Endothelial cell of umbilical vein (primary cell): ENCODE data around the gene DNAJC17. TPM values are rescaled to one million over a fixed set of nuclear protein-coding genes. Genes with fewer than 3 reads are reported as not detected.

Experiments used
- BruUV-seq: library from RNA; stranded (reverse); fragments of 400-500 nt; replicated peaks from 2 replicates; lab custom pipeline; 2021; lab: Mats Ljungman, UMichigan
- CTCF ChIA-PET: fragments of 300-600, 350-600 bp; sonication (Branson Sonifier 250); formaldehyde crosslinking; loops from one replicate; lab custom pipeline; 2021; ENCODE audit warnings: antibody characterized with exemption, inconsistent platforms; lab: Charles Lee
- POLR2A ChIA-PET: fragments of 300-600, 350-600 bp; sonication (Branson Sonifier 250); formaldehyde crosslinking; loops from one replicate; lab custom pipeline; 2021; ENCODE audit warnings: antibody characterized with exemption, inconsistent platforms; lab: Charles Lee
- DNase-seq: peaks from one replicate; pipeline ENCODE4 v3.0.0-alpha.2; 2011; ENCODE audit warnings: low read depth, low spot score
- FAIRE-seq: peaks from 2 replicates; lab custom pipeline; 2011; peaks lifted over from hg19 to GRCh38; lab: Jason Lieb, UNC
- H2AFZ ChIP-seq: 2 replicates; pipeline ENCODE4 v1.6.0; 2012; ENCODE audit warnings: low read depth, low read length, control low read depth, inconsistent platforms
- H3K27ac ChIP-seq: 2 replicates; pipeline ENCODE4 v1.5.1; 2011; ENCODE audit warnings: low read depth, mild to moderate bottlenecking, control low read depth, low read length, moderate library complexity; ENCODE audit not compliant: insufficient read depth
- H3K27me3 ChIP-seq, 2 experiments: 2 replicates each; pipeline versions ENCODE4 v1.6.0 to v1.6.1; 2011; ENCODE audit warnings: low read length in 2 of 2, mixed read lengths in 1 of 2; ENCODE audit not compliant: control insufficient read depth in 2 of 2, insufficient read depth in 2 of 2
- H3K36me3 ChIP-seq, 2 experiments: 2 replicates in 1 of 2; 3 replicates in 1 of 2; pipeline ENCODE4 v1.5.1; 2011; ENCODE audit warnings: low read length in 2 of 2, mild to moderate bottlenecking in 1 of 2, moderate library complexity in 1 of 2; ENCODE audit not compliant: control insufficient read depth in 2 of 2, insufficient read depth in 2 of 2; ENCODE audit errors: extremely low read depth in 1 of 2
- H3K4me1 ChIP-seq: 3 replicates; pipeline ENCODE4 v1.5.1; 2011; ENCODE audit warnings: mild to moderate bottlenecking, low read length; ENCODE audit not compliant: control insufficient read depth, insufficient read depth; ENCODE audit errors: extremely low read depth
- H3K4me2 ChIP-seq: 2 replicates; pipeline ENCODE4 v1.6.1; 2011; ENCODE audit warnings: low read length, control low read depth, mixed read lengths; ENCODE audit not compliant: insufficient read depth
- H3K4me3 ChIP-seq, 3 experiments: fragments of 200-600 bp in 1 of 3; sonication (generic), shearing (Covaris generic) in 1 of 3; replicated peaks in 1 of 3; 2 replicates each; pipeline ENCODE4 v1.5.1; 2011 to 2016; ENCODE audit warnings: control low read depth in 3 of 3, low read length in 3 of 3, mild to moderate bottlenecking in 2 of 3, inconsistent platforms in 1 of 3, low read depth in 1 of 3, moderate library complexity in 1 of 3; ENCODE audit not compliant: insufficient read depth in 1 of 3
- H3K79me2 ChIP-seq: 2 replicates; pipeline ENCODE4 v1.6.0; 2012; ENCODE audit warnings: low read length, inconsistent platforms; ENCODE audit not compliant: control insufficient read depth, insufficient read depth
- H3K9ac ChIP-seq: replicated peaks from 2 replicates; pipeline ENCODE3; 2011; ENCODE audit warnings: low read length, control low read depth; ENCODE audit not compliant: insufficient read depth; ENCODE audit errors: extremely low read depth
- H3K9me1 ChIP-seq: replicated peaks from 3 replicates; pipeline ENCODE4 v1.6.0; 2011; ENCODE audit warnings: mild to moderate bottlenecking, low read length; ENCODE audit not compliant: control insufficient read depth, insufficient read depth; ENCODE audit errors: extremely low read depth
- H3K9me3 ChIP-seq: replicated peaks from 2 replicates; pipeline ENCODE4 v1.5.1; 2012; ENCODE audit warnings: low read length, inconsistent platforms; ENCODE audit not compliant: control insufficient read depth, insufficient read depth
- H4K20me1 ChIP-seq: replicated peaks from 2 replicates; pipeline ENCODE3; 2011; ENCODE audit warnings: mild to moderate bottlenecking, low read length; ENCODE audit not compliant: control insufficient read depth, insufficient read depth; ENCODE audit errors: extremely low read depth
- CTCF ChIP-seq, 2 donors: IDR thresholded peaks; 1 replicate in 1 of 2; 2 replicates in 1 of 2; pipeline ENCODE4 v1.5.1; 2011; ENCODE audit warnings: low read length in 2 of 2, mild to moderate bottlenecking in 2 of 2, moderate library complexity in 2 of 2, control low read depth in 1 of 2, inconsistent platforms in 1 of 2, low read depth in 1 of 2; ENCODE audit not compliant: insufficient read depth in 1 of 2; ENCODE audit errors: extremely low read depth in 1 of 2
- EZH2 ChIP-seq: IDR thresholded peaks from 2 replicates; pipeline ENCODE4 v1.6.1; 2012; ENCODE audit warnings: borderline replicate concordance, low read depth, mild to moderate bottlenecking, moderate library complexity, low read length, inconsistent platforms; ENCODE audit not compliant: severe bottlenecking
- FOS ChIP-seq: IDR thresholded peaks from 2 replicates; pipeline ENCODE4 v1.6.1; 2011; ENCODE audit warnings: mild to moderate bottlenecking, low read length, moderate library complexity, borderline replicate concordance; ENCODE audit not compliant: insufficient read depth
- GATA2 ChIP-seq: IDR thresholded peaks from 2 replicates; pipeline ENCODE4 v1.7.0; 2011; ENCODE audit warnings: low read depth, mild to moderate bottlenecking, moderate library complexity, mixed read lengths, low read length; ENCODE audit not compliant: insufficient read length, insufficient read depth
- JUN ChIP-seq: IDR thresholded peaks from 2 replicates; pipeline ENCODE4 v1.6.1; 2011; ENCODE audit warnings: borderline replicate concordance, low read depth; ENCODE audit not compliant: insufficient read length, insufficient read depth
- MAX ChIP-seq: IDR thresholded peaks from 2 replicates; pipeline ENCODE4 v1.6.1; 2011; ENCODE audit not compliant: insufficient read depth, insufficient read length
- MYC ChIP-seq: IDR thresholded peaks from one replicate; pipeline ENCODE4 v1.6.1; 2011; ENCODE audit warnings: mild to moderate bottlenecking, low read depth, low read length
- POLR2A ChIP-seq: IDR thresholded peaks from 2 replicates; pipeline ENCODE4 v1.6.1; 2012; ENCODE audit warnings: low read depth, mild to moderate bottlenecking, control low read depth, low read length
- POLR2AphosphoS5 ChIP-seq: IDR thresholded peaks from 2 replicates; pipeline ENCODE4 v1.6.1; 2012; ENCODE audit warnings: low read depth, mild to moderate bottlenecking, control low read depth, low read length, moderate library complexity; ENCODE audit not compliant: insufficient read depth
- dilution Hi-C: fragments of 300-500 bp; cut with MboI; formaldehyde crosslinking; loops from one replicate; pipeline ENCODE4 v1.15.0; 2019; ENCODE audit warnings: low sequenced_read_pairs; ENCODE audit not compliant: extremely low pct_ligation_motif_present
- intact Hi-C: fragments of 100-400 bp; cut with micrococcal nuclease; formaldehyde crosslinking; loops from one replicate; pipeline ENCODE4 v1.10.0; 2022
- polyA plus RNA-seq, 4 experiments: library from polyadenylated mRNA; depleted of rRNA in 3 of 4; stranded (reverse) in 3 of 4; unstranded in 1 of 4; fragments of >200 nt; gene quantifications; 2 replicates each; pipeline versions ENCODE4 v1.2.1 to v1.2.3, GENCODE V29; 2011 to 2012; ENCODE audit warnings: missing spikeins in 1 of 4
- total RNA-seq: library from RNA; stranded (reverse); gene quantifications from 2 replicates; pipeline ENCODE4 v1.2.3, GENCODE V29; 2021

Gene DNAJC17
- total and polyA plus RNA-seq, 2 donors (not counting 3 experiments of a cell fraction or from before 2014, with no cell fraction given), result 30.7 to 46.4 TPM

- no TSS peak for BruUV-seq
- dilution Hi-C loops (no loop called here), intact Hi-C loops (no loop called here)
- no peak overlapping the region for H3K9ac ChIP-seq
- no peak overlapping the region for H3K4me3 ChIP-seq
- H3K27ac ChIP-seq, result no peak overlapping the region
- H2AFZ ChIP-seq, result no peak overlapping the region
- H3K36me3 ChIP-seq, result peaks cover 0 to 31% of the 10 kb centered on the region in 2 experiments
- H4K20me1 ChIP-seq, result no peaks in the 10 kb centered on the region
- ChIA-PET CTCF (interaction anchor here (1.0 to 2.0 kb wide), 4 partner anchors 11 to 86 kb away, joined by 3 to 7 read pairs (median 4); no protein-coding TSS in a partner anchor), POLR2A (no interaction called here)
- no peak for FAIRE-seq
- TF ChIP-seq POLR2AphosphoS5 (no peak), JUN (no peak), GATA2 (no peak), EZH2 (no peak), POLR2A (no peak), CTCF (IDR thresholded peaks at IDR 0.05; ENCODE audit: extremely low read depth in 1 of 2, insufficient read depth in 1 of 2, low read depth in 1 of 2, low read length in 2 of 2) (no peak), MYC (no peak), FOS (no peak), MAX (no peak)
- H3K27me3 ChIP-seq, result no peaks in the 10 kb centered on the region
- DNase-seq, result no peak
- H3K9me3 ChIP-seq, result no peaks in the 10 kb centered on the region
- peaks cover 26% of the 10 kb centered on the region for H3K4me1 ChIP-seq
- H3K9me1 ChIP-seq, result no peaks in the 10 kb centered on the region
- no peak overlapping the region for H3K4me2 ChIP-seq
- H3K79me2 ChIP-seq, result no peaks in the 10 kb centered on the region
Observed at GRCh38 chr15:40772014-40772413, 35.3 kb downstream of the DNAJC17 start.
